ENCODE results near the gene FAM209A. TPM values are rescaled to one million over a fixed set of nuclear protein-coding genes. Genes with fewer than 3 reads are reported as not detected.

The FAM209A gene
- total RNA-seq, 1 experiment from 2014 or later = 0.32 TPM

DNA sequence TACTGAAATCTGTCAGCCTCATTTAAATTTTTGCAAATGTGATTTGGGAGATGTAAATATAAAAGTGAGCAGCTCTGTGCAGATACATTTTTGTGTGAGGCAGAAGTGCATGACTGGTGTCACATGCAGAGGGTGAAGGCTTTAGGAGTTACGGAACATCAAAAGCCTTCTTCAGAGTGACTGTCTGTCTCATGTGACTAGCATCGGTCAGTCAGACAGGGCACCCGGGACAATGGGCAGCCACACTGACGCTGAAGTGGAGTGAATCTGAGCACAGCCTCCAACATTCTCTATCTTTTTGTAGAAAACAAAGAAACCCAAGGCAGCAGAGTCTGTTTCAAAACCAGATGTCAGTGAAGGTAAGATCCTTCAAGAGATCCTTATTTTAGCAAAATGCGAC is 7.9 kb upstream of the FAM209A start:
- no peak for TF ChIP-seq EZH2 (IDR thresholded peaks at IDR 0.05; ENCODE audit: borderline replicate concordance, low read depth, low read length, poor library complexity, severe bottlenecking)
- TF ChIP-seq CTCF (conservative IDR thresholded peaks at IDR 0.05; ENCODE audit: low read depth, low read length) = no peak
- DNase-seq (ENCODE audit: low spot score) = no peak
- BruUV-seq (replicated peaks) = no TSS peak
- no peak overlapping the region for H3K27ac ChIP-seq (ENCODE audit: low read depth, low read length, poor library complexity, severe bottlenecking)
- peaks cover 31% of the 10 kb centered on the region for H3K36me3 ChIP-seq (ENCODE audit: insufficient read depth, low read length, poor library complexity, severe bottlenecking)
- no peaks in the 10 kb centered on the region for H3K27me3 ChIP-seq (replicated peaks; ENCODE audit: insufficient read depth, low read depth, low read length, poor library complexity)
- H3K4me1 ChIP-seq (ENCODE audit: insufficient read depth, low read length, poor library complexity, severe bottlenecking) = no peaks in the 10 kb centered on the region
- intact Hi-C loops (cut with micrococcal nuclease; ENCODE audit: unreplicated experiment) = no loop called here
- CTCF ChIA-PET = no interaction called here
- no peak overlapping the region for H3K4me3 ChIP-seq (ENCODE audit: low read depth, low read length, poor library complexity, severe bottlenecking)
- peaks cover 4% of the 10 kb centered on the region for H3K9me3 ChIP-seq (ENCODE audit: low read depth, low read length, poor library complexity, severe bottlenecking)
- POLR2A ChIA-PET (ENCODE audit: low non-redundant PET) = no interaction called here

DNA sequence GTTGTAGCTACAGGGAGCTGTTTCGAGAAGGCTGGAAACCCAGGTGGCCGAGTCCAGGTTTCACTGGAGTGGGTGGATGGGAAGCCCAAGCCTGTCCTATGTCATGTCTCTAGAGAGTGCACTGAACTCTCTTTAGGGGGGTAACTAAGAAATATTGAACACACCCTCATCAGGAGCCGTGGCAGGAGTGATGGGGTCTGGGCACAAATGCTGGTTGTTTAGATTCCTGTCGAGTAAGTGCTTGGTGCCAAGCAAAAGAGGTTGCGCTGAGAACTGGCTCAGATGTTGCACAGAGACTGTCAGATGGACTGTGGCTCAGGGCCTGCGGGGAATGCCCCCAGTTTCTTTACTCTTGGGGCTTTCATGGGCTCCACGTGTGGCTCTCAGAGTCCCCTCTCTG is 7.3 kb upstream of the FAM209A start:
- Histone ChIP-seq H3K9me3 (ENCODE audit: low read depth, low read length, poor library complexity, severe bottlenecking) (peaks cover 4% of the 10 kb centered on the region), H3K36me3 (ENCODE audit: insufficient read depth, low read length, poor library complexity, severe bottlenecking) (peaks cover 31% of the 10 kb centered on the region), H3K27me3 (replicated peaks; ENCODE audit: insufficient read depth, low read depth, low read length, poor library complexity) (no peaks in the 10 kb centered on the region), H3K4me3 (ENCODE audit: low read depth, low read length, poor library complexity, severe bottlenecking) (no peak overlapping the region), H3K27ac (ENCODE audit: low read depth, low read length, poor library complexity, severe bottlenecking) (no peak overlapping the region), H3K4me1 (ENCODE audit: insufficient read depth, low read length, poor library complexity, severe bottlenecking) (no peaks in the 10 kb centered on the region)
- intact Hi-C loops (cut with micrococcal nuclease; ENCODE audit: unreplicated experiment) = no loop called here
- POLR2A ChIA-PET (ENCODE audit: low non-redundant PET) = no interaction called here
- CTCF ChIA-PET = no interaction called here
- no peak for DNase-seq (ENCODE audit: low spot score)
- TF ChIP-seq EZH2 (IDR thresholded peaks at IDR 0.05; ENCODE audit: borderline replicate concordance, low read depth, low read length, poor library complexity, severe bottlenecking) (no peak), CTCF (conservative IDR thresholded peaks at IDR 0.05; ENCODE audit: low read depth, low read length) (no peak)
- no TSS peak for BruUV-seq (replicated peaks)

DNA sequence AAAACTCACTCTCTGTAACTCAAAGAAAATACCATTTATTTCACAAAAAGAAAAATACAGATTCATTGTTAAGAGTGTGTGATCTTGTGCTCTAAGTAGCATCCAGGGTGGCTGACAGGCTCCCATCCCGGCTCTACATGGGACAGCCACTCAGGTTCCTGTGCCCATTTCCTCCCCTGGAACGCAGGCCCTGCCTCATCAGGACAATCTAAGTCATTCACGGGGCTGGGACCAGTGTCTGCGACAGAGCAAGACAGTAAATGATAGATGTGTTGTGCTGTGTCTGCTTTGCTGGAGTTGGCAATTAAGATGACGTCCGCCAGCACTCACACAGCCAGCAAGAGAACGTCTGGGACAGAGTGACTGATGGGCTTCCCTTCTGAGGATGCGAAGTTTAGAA is 6.9 kb upstream of the FAM209A start:
- DNase-seq (ENCODE audit: low spot score) = no peak
- H3K36me3 ChIP-seq (ENCODE audit: insufficient read depth, low read length, poor library complexity, severe bottlenecking) = peaks cover 31% of the 10 kb centered on the region
- intact Hi-C loops (cut with micrococcal nuclease; ENCODE audit: unreplicated experiment) = no loop called here
- no TSS peak for BruUV-seq (replicated peaks)
- H3K27ac ChIP-seq (ENCODE audit: low read depth, low read length, poor library complexity, severe bottlenecking) = no peak overlapping the region
- CTCF ChIA-PET = no interaction called here
- no peak overlapping the region for H3K4me3 ChIP-seq (ENCODE audit: low read depth, low read length, poor library complexity, severe bottlenecking)
- H3K27me3 ChIP-seq (replicated peaks; ENCODE audit: insufficient read depth, low read depth, low read length, poor library complexity) = no peaks in the 10 kb centered on the region
- peaks cover 4% of the 10 kb centered on the region for H3K9me3 ChIP-seq (ENCODE audit: low read depth, low read length, poor library complexity, severe bottlenecking)
- TF ChIP-seq EZH2 (IDR thresholded peaks at IDR 0.05; ENCODE audit: borderline replicate concordance, low read depth, low read length, poor library complexity, severe bottlenecking) (no peak), CTCF (conservative IDR thresholded peaks at IDR 0.05; ENCODE audit: low read depth, low read length) (no peak)
- POLR2A ChIA-PET (ENCODE audit: low non-redundant PET) = no interaction called here
- H3K4me1 ChIP-seq (ENCODE audit: insufficient read depth, low read length, poor library complexity, severe bottlenecking) = no peaks in the 10 kb centered on the region
